Measurements from ENCODE around the gene NPHP4. TPM values are rescaled to one million over a fixed set of nuclear protein-coding genes. Genes with fewer than 3 reads are reported as not detected.

NPHP4 gene
- total RNA-seq, 4 donors from 2014 or later: 6.7 to 19.9 (median 10.5) TPM

- WGBS, 2 donors (ENCODE audit: low coverage in 1 of 2): 94 to 95% methylated on average over 6 to 13 of the region's 13 CpGs
- H3K36me3 ChIP-seq: peaks cover 0 to 8% (median 0%) of the 10 kb centered on the region in 4 donors
- in situ Hi-C loops (cut with MboI; ENCODE audit: low pct_ligation_motif_present in 1 of 4, low pct_unique_long_range_greater_than_20kb in 1 of 4, low sequenced_read_pairs in 3 of 4): loop anchor here in 2 of 4 donors (25.0 kb wide), 1 partner anchor 447 kb away; no protein-coding TSS in a partner anchor
Observed at GRCh38 chr1:5959087-5959486, 33.1 kb downstream of the NPHP4 start.

GRCh38 chr1:5956022-5956830 lies 36.0 kb downstream of the NPHP4 start:
- WGBS, 2 donors (ENCODE audit: low coverage in 1 of 2): 81 to 88% methylated on average over 3 to 10 of the region's 10 CpGs
- Histone ChIP-seq H3K27ac (no peak overlapping the region), H3K27me3 (no peaks in the 10 kb centered on the region), H3K4me1 (no peaks in the 10 kb centered on the region), H3K9me3 (no peaks in the 10 kb centered on the region), H3K4me3 (no peak overlapping the region), H3K36me3 (peaks cover 0 to 5% (median 0%) of the 10 kb centered on the region in 4 donors)
- DNase-seq: no peak
- intact Hi-C loops (cut with DNase I; ENCODE audit: low total_unique reads): no loop called here
- TF ChIP-seq POLR2A (IDR thresholded peaks at IDR 0.05) (no peak), EP300 (IDR thresholded peaks at IDR 0.05; ENCODE audit: low read depth) (no peak)
- in situ Hi-C loops (cut with MboI; ENCODE audit: low pct_ligation_motif_present in 1 of 4, low pct_unique_long_range_greater_than_20kb in 1 of 4, low sequenced_read_pairs in 3 of 4): loop anchor here in 2 of 4 donors (25.0 kb wide), 1 partner anchor 444 kb away; no protein-coding TSS in a partner anchor

More at GRCh38 chr1:5959087-5959486, 33.1 kb downstream of the NPHP4 start:
- intact Hi-C loops (cut with DNase I; ENCODE audit: low total_unique reads): no loop called here
- no peaks in the 10 kb centered on the region for H3K9me3 ChIP-seq
- no peak for DNase-seq
- H3K4me3 ChIP-seq: no peak overlapping the region
- no peak overlapping the region for H3K27ac ChIP-seq
- no peaks in the 10 kb centered on the region for H3K4me1 ChIP-seq
- no peaks in the 10 kb centered on the region for H3K27me3 ChIP-seq
- TF ChIP-seq POLR2AphosphoS5 (IDR thresholded peaks at IDR 0.05) (no peak), EP300 (IDR thresholded peaks at IDR 0.05; ENCODE audit: low read depth) (no peak), CTCF (IDR thresholded peaks at IDR 0.05) (no peak), POLR2A (IDR thresholded peaks at IDR 0.05) (no peak)

GRCh38 chr1:5955479-5955977 lies 36.7 kb downstream of the NPHP4 start:
- Histone ChIP-seq H3K4me3 (no peak overlapping the region), H3K27me3 (no peaks in the 10 kb centered on the region), H3K27ac (no peak overlapping the region), H3K4me1 (no peaks in the 10 kb centered on the region), H3K36me3 (no peaks in the 10 kb centered on the region), H3K9me3 (no peaks in the 10 kb centered on the region)
- WGBS, 2 donors (ENCODE audit: low coverage in 1 of 2): 90 to 91% methylated on average over 6 to 10 of the region's 10 CpGs
- DNase-seq: no peak
- in situ Hi-C loops (cut with MboI; ENCODE audit: low pct_ligation_motif_present in 1 of 4, low pct_unique_long_range_greater_than_20kb in 1 of 4, low sequenced_read_pairs in 3 of 4): loop anchor here in 2 of 4 donors (25.0 kb wide), 1 partner anchor 443 kb away; no protein-coding TSS in a partner anchor
- intact Hi-C loops (cut with DNase I; ENCODE audit: low total_unique reads): no loop called here
- TF ChIP-seq EP300 (IDR thresholded peaks at IDR 0.05; ENCODE audit: low read depth): no peak
- TF ChIP-seq POLR2A (IDR thresholded peaks at IDR 0.05): no peak
- TF ChIP-seq CTCF (IDR thresholded peaks at IDR 0.05): no peak
- no peak for TF ChIP-seq POLR2AphosphoS5 (IDR thresholded peaks at IDR 0.05)

- TF ChIP-seq EP300 (IDR thresholded peaks at IDR 0.05; ENCODE audit: low read depth) (no peak), CTCF (IDR thresholded peaks at IDR 0.05) (no peak), POLR2AphosphoS5 (IDR thresholded peaks at IDR 0.05) (no peak), POLR2A (IDR thresholded peaks at IDR 0.05) (no peak)
- Histone ChIP-seq H3K27me3 (no peaks in the 10 kb centered on the region), H3K27ac (no peak overlapping the region), H3K36me3 (no peaks in the 10 kb centered on the region), H3K4me1 (no peaks in the 10 kb centered on the region), H3K9me3 (no peaks in the 10 kb centered on the region), H3K4me3 (no peak overlapping the region)
- WGBS, 2 donors (ENCODE audit: low coverage in 1 of 2): 75 to 77% methylated on average over 5 of the region's 5 CpGs
- DNase-seq: no peak
- intact Hi-C loops (cut with DNase I; ENCODE audit: low total_unique reads) (no loop called here), in situ Hi-C loops (cut with MboI; ENCODE audit: low pct_ligation_motif_present in 1 of 4, low pct_unique_long_range_greater_than_20kb in 1 of 4, low sequenced_read_pairs in 3 of 4) (loop anchor here in 2 of 4 donors (25.0 kb wide), 1 partner anchor 443 kb away; no protein-coding TSS in a partner anchor)
Observed at GRCh38 chr1:5954964-5955363, 37.3 kb downstream of the NPHP4 start.

All from transverse colon (tissue), 4 donors.